Loucy (cell line): Measurements from ENCODE around the gene GNPTG.

Experiments used
- H2AFZ ChIP-seq: fragments of 200-600 bp; sonication (generic); 2 replicates; pipeline ENCODE4 v1.6.0; 2016; ENCODE audit warnings: antibody characterized with exemption, mild to moderate bottlenecking, low read length, moderate library complexity
- H3F3A ChIP-seq: fragments of 200-600 bp; 2 replicates; pipeline ENCODE4 v1.6.0; 2016; ENCODE audit warnings: antibody characterized with exemption, low read depth, mild to moderate bottlenecking
- H3K27me3 ChIP-seq: fragments of 200-600 bp; sonication (generic); 2 replicates; pipeline ENCODE4 v1.6.1; 2014; ENCODE audit warnings: low read length, mild to moderate bottlenecking; ENCODE audit not compliant: insufficient read depth, poor library complexity, severe bottlenecking
- H3K36me3 ChIP-seq: fragments of 200-600 bp; sonication (generic); 2 replicates; pipeline ENCODE4 v1.6.1; 2016; ENCODE audit warnings: low read length; ENCODE audit not compliant: insufficient read depth
- H3K4me1 ChIP-seq: fragments of 200-600 bp; sonication (generic); 2 replicates; pipeline ENCODE4 v1.5.1; 2014; ENCODE audit warnings: low read length, mild to moderate bottlenecking; ENCODE audit not compliant: insufficient read depth, poor library complexity, severe bottlenecking
- H3K4me2 ChIP-seq: fragments of 200-600 bp; sonication (generic); 2 replicates; pipeline ENCODE4 v1.6.0; 2014; ENCODE audit warnings: antibody characterized with exemption, low read length, low read depth, mild to moderate bottlenecking; ENCODE audit not compliant: poor library complexity, severe bottlenecking
- H3K4me3 ChIP-seq: fragments of 200-600 bp; sonication (generic); 2 replicates; pipeline ENCODE4 v1.5.1; 2014; ENCODE audit warnings: low read length, mild to moderate bottlenecking, mixed read lengths; ENCODE audit not compliant: poor library complexity, severe bottlenecking
- H3K79me2 ChIP-seq: fragments of 200-600 bp; sonication (generic); 2 replicates; pipeline ENCODE4 v1.6.1; 2014; ENCODE audit warnings: low read length; ENCODE audit not compliant: insufficient read depth
- H3K9ac ChIP-seq: fragments of 200-600 bp; sonication (generic); 2 replicates; pipeline ENCODE4 v1.6.0; 2014; ENCODE audit warnings: mild to moderate bottlenecking, low read depth, low read length, moderate library complexity; ENCODE audit not compliant: poor library complexity, severe bottlenecking
- H3K9me2 ChIP-seq: fragments of 200-600 bp; sonication (generic); replicated peaks from 2 replicates; pipeline ENCODE4 v1.6.1; 2016; ENCODE audit warnings: low read depth, low read length, mixed read lengths
- H3K9me3 ChIP-seq: fragments of 200-600 bp; sonication (generic); 2 replicates; pipeline ENCODE4 v1.6.1; 2014; ENCODE audit warnings: mild to moderate bottlenecking, antibody characterized with exemption, low read length, low read depth; ENCODE audit not compliant: insufficient read depth
- H4K20me1 ChIP-seq: fragments of 200-600 bp; sonication (generic); 2 replicates; pipeline ENCODE4 v1.6.0; 2014; ENCODE audit warnings: antibody characterized with exemption, low read length, mild to moderate bottlenecking; ENCODE audit not compliant: insufficient read depth, poor library complexity, severe bottlenecking
- CTCF ChIP-seq: fragments of 200-600 bp; sonication (generic); conservative IDR thresholded peaks from 2 replicates; pipeline ENCODE4 v1.5.1; 2014; ENCODE audit warnings: mild to moderate bottlenecking, antibody characterized with exemption, low read length
- EZH2phosphoT487 ChIP-seq: fragments of 200-600 bp; IDR thresholded peaks from 2 replicates; pipeline ENCODE4 v1.6.1; 2018; ENCODE audit warnings: antibody characterized with exemption, mild to moderate bottlenecking, moderate library complexity, borderline replicate concordance

Gene GNPTG

DNA sequence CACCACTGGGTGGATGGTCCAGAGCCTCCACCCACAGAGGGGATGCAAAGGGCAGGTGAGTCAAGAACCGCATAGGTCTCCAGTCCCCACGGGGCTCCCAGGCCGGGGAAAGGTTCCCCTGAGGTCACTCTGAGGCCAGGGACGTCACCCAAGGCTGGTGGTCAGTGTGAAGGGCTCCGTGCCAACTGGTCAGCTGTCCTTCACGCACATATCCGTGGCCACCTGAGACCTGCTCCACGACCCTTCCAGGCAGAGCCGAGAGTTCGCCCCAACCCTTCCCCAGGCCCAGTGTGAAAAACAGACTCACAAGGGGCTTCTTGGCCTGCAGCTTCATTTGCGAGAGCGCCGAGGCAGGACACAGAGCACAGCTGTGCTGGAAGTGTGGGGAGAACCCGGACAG, 2.8 kb upstream of the GNPTG start:
- Histone ChIP-seq H4K20me1 (no peaks in the 10 kb centered on the region), H3K4me3 (no peak overlapping the region), H3K36me3 (no peaks in the 10 kb centered on the region), H2AFZ (no peak overlapping the region), H3K79me2 (peaks cover 11% of the 10 kb centered on the region; the same call in 1 of the 2 replicates), H3K9me2 (no peaks in the 10 kb centered on the region), H3K4me1 (no peaks in the 10 kb centered on the region), H3K4me2 (no peak overlapping the region), H3K27me3 (no peaks in the 10 kb centered on the region), H3K9me3 (no peaks in the 10 kb centered on the region), H3K9ac (no peak overlapping the region), H3F3A (no peaks in the 10 kb centered on the region)
- TF ChIP-seq CTCF, result no peak
- no peak for TF ChIP-seq EZH2phosphoT487

- no peak for TF ChIP-seq CTCF
- TF ChIP-seq EZH2phosphoT487, result no peak
- H2AFZ ChIP-seq, result no peak overlapping the region
- H3K4me2 ChIP-seq, result no peak overlapping the region
- no peak overlapping the region for H3K4me3 ChIP-seq
- no peaks in the 10 kb centered on the region for H3F3A ChIP-seq
- H3K9ac ChIP-seq, result no peak overlapping the region
- H4K20me1 ChIP-seq, result no peaks in the 10 kb centered on the region
- no peaks in the 10 kb centered on the region for H3K9me2 ChIP-seq
- peaks cover 11% of the 10 kb centered on the region; the same call in 1 of the 2 replicates for H3K79me2 ChIP-seq
- H3K27me3 ChIP-seq, result no peaks in the 10 kb centered on the region
- H3K36me3 ChIP-seq, result no peaks in the 10 kb centered on the region
- H3K9me3 ChIP-seq, result no peaks in the 10 kb centered on the region
- H3K4me1 ChIP-seq, result no peaks in the 10 kb centered on the region
These were observed 2.4 kb upstream of the GNPTG start for GRCh38 chr16:1349351-1349750.

GRCh38 chr16:1349951-1350350, 1.8 kb upstream of the GNPTG start:
- no peaks in the 10 kb centered on the region for H3F3A ChIP-seq
- H3K4me2 ChIP-seq, result peak overlapping the region; percentile 76
- H3K9me2 ChIP-seq, result no peaks in the 10 kb centered on the region
- H3K9ac ChIP-seq, result no peak overlapping the region
- no peak overlapping the region for H2AFZ ChIP-seq
- no peaks in the 10 kb centered on the region for H3K4me1 ChIP-seq
- peaks cover 11% of the 10 kb centered on the region; the same call in 1 of the 2 replicates for H3K79me2 ChIP-seq
- no peaks in the 10 kb centered on the region for H3K36me3 ChIP-seq
- no peaks in the 10 kb centered on the region for H3K9me3 ChIP-seq
- TF ChIP-seq EZH2phosphoT487 (no peak), CTCF (no peak)
- H4K20me1 ChIP-seq, result no peaks in the 10 kb centered on the region
- H3K4me3 ChIP-seq, result no peak overlapping the region
- no peaks in the 10 kb centered on the region for H3K27me3 ChIP-seq
